Breast epithelium (tissue), 3 donors: ENCODE measurements around the gene IFT27.

Source experiments
- POLR2A ChIP-seq: fragments of 450-650 bp; IDR thresholded peaks from one replicate; pipeline ENCODE4 v1.6.1; 2016; ENCODE audit warnings: antibody characterized with exemption, mild to moderate bottlenecking, moderate library complexity
- POLR2AphosphoS5 ChIP-seq, 3 donors: sonication (generic); formaldehyde crosslinking; IDR thresholded peaks; one replicate each; pipeline ENCODE4 v1.6.1; 2017; ENCODE audit warnings: antibody characterized with exemption in 3 of 3
- TF ChIP-seq, protein P1 (sequence below), 3 donors: fragments of 450-650 bp; IDR thresholded peaks; one replicate each; pipeline ENCODE4 v1.5.1; 2016 to 2017; ENCODE audit warnings: antibody characterized with exemption in 3 of 3, mild to moderate bottlenecking in 3 of 3, moderate library complexity in 3 of 3

DNA sequence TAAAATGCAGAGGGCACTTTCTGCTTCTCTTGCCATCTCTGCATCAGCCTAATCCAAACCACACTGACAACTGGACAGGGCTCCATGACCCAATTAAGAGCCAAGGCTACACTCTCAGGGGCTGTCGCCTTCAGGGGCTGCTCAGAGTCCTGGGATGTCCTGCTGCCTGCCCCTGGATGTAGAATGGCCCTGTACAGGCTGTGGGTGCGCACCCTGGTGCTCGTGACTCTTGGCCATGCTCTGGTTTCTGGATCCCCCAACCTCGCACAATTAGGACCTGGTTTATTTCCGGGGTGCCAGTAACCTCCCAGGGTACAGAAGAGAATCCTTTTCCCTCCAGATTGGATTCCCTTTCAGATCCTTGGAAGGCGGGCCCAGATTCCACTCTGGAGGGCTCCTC is 11.3 kb downstream of the IFT27 start:
- TF ChIP-seq, protein P1, sequence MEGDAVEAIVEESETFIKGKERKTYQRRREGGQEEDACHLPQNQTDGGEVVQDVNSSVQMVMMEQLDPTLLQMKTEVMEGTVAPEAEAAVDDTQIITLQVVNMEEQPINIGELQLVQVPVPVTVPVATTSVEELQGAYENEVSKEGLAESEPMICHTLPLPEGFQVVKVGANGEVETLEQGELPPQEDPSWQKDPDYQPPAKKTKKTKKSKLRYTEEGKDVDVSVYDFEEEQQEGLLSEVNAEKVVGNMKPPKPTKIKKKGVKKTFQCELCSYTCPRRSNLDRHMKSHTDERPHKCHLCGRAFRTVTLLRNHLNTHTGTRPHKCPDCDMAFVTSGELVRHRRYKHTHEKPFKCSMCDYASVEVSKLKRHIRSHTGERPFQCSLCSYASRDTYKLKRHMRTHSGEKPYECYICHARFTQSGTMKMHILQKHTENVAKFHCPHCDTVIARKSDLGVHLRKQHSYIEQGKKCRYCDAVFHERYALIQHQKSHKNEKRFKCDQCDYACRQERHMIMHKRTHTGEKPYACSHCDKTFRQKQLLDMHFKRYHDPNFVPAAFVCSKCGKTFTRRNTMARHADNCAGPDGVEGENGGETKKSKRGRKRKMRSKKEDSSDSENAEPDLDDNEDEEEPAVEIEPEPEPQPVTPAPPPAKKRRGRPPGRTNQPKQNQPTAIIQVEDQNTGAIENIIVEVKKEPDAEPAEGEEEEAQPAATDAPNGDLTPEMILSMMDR (IDR thresholded peaks at IDR 0.05), result no peak
- TF ChIP-seq POLR2AphosphoS5 (IDR thresholded peaks at IDR 0.05) (no peak), POLR2A (no peak)
